ENCODE data around the gene ARHGEF18.
A peak's percentile ranks its signal among the peaks of the same experiment; 100 is the strongest.
"Not testable (repeated sequence)": the region's sequence is repeated elsewhere in the genome, so short reads cannot be mapped to it uniquely, and the experiment has no call there.

The ARHGEF18 gene

GRCh38 chr19:7366701-7367420 lies 18.1 kb downstream of the ARHGEF18 start:
- Histone ChIP-seq H3F3A (ENCODE audit: low read depth) (no peaks in the 10 kb centered on the region), H3K9ac (ENCODE audit: low read depth, low read length, poor library complexity, severe bottlenecking) (no peak overlapping the region), H3K79me2 (ENCODE audit: insufficient read depth, low read length) (no peaks in the 10 kb centered on the region), H3K27me3 (ENCODE audit: insufficient read depth, low read length, poor library complexity, severe bottlenecking) (no peaks in the 10 kb centered on the region), H3K4me1 (ENCODE audit: insufficient read depth, low read length, poor library complexity, severe bottlenecking) (no peaks in the 10 kb centered on the region), H2AFZ (ENCODE audit: low read length) (no peak overlapping the region), H3K4me2 (ENCODE audit: low read depth, low read length, poor library complexity, severe bottlenecking) (no peak overlapping the region), H3K4me3 (ENCODE audit: low read length, poor library complexity, severe bottlenecking) (no peak overlapping the region), H3K36me3 (ENCODE audit: insufficient read depth, low read length) (peaks cover 65% of the 10 kb centered on the region; the same call in 1 of the 2 replicates), H3K9me3 (ENCODE audit: insufficient read depth, low read depth, low read length) (no peaks in the 10 kb centered on the region), H3K9me2 (replicated peaks; ENCODE audit: low read depth, low read length) (no peaks in the 10 kb centered on the region), H4K20me1 (ENCODE audit: insufficient read depth, low read length, poor library complexity, severe bottlenecking) (peaks cover 7% of the 10 kb centered on the region)
- TF ChIP-seq EZH2phosphoT487 (IDR thresholded peaks at IDR 0.05; ENCODE audit: borderline replicate concordance), result no peak
- TF ChIP-seq CTCF (conservative IDR thresholded peaks at IDR 0.05; ENCODE audit: low read length), result peak; percentile 46

DNA sequence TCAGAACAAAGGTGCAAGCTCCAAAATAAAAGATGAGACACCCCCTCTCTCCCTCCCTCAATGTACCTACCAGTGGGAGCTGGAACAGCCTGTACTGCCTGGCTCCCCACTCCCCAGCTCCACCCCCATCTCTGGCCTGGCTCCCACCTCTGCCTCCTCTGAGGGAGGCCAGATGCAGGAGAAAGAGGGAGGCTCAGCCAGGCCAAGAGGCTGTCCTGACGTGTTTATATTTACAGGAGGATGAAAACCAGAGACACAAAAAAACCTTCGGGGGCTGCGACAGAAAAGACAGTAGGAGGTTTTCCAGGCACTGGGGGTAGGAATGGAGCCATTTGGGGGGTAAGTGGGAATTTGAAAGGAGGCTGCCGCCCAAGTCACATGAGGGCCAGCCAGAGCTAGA lies 19.7 kb downstream of the ARHGEF18 start:
- Histone ChIP-seq H2AFZ (ENCODE audit: low read length) (no peak overlapping the region), H3K27me3 (ENCODE audit: insufficient read depth, low read length, poor library complexity, severe bottlenecking) (no peaks in the 10 kb centered on the region), H3F3A (ENCODE audit: low read depth) (no peaks in the 10 kb centered on the region), H4K20me1 (ENCODE audit: insufficient read depth, low read length, poor library complexity, severe bottlenecking) (peaks cover 7% of the 10 kb centered on the region), H3K4me1 (ENCODE audit: insufficient read depth, low read length, poor library complexity, severe bottlenecking) (no peaks in the 10 kb centered on the region), H3K4me3 (ENCODE audit: low read length, poor library complexity, severe bottlenecking) (no peak overlapping the region), H3K9ac (ENCODE audit: low read depth, low read length, poor library complexity, severe bottlenecking) (no peak overlapping the region), H3K4me2 (ENCODE audit: low read depth, low read length, poor library complexity, severe bottlenecking) (no peak overlapping the region), H3K9me3 (ENCODE audit: insufficient read depth, low read depth, low read length) (no peaks in the 10 kb centered on the region), H3K79me2 (ENCODE audit: insufficient read depth, low read length) (no peaks in the 10 kb centered on the region), H3K9me2 (replicated peaks; ENCODE audit: low read depth, low read length) (no peaks in the 10 kb centered on the region), H3K36me3 (ENCODE audit: insufficient read depth, low read length) (peaks cover 70% of the 10 kb centered on the region; the same call in 1 of the 2 replicates)
- TF ChIP-seq CTCF (conservative IDR thresholded peaks at IDR 0.05; ENCODE audit: low read length) (no peak), EZH2phosphoT487 (IDR thresholded peaks at IDR 0.05; ENCODE audit: borderline replicate concordance) (no peak)

DNA sequence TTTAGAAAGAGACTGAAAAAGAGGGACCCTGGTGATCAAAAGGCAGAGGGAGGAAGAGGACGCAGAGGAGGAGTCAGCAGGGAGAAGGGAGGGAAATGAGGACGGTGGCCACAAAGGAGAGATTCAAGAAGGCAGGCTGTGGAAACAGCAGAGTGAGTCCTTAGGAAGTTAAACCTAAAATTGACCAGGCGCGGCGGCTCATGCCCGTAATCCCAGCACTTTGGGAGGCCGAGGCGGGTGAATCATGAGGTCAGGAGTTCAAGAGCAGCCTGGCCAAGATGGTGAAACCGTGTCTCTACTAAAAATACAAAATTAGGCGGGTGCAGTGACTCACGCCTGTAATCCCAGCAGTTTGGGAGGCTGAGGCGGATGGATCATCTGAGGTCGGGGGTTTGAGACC lies 20.1 kb downstream of the ARHGEF18 start:
- not testable (repeated sequence) for H3K27me3 ChIP-seq (ENCODE audit: insufficient read depth, low read length, poor library complexity, severe bottlenecking); H2AFZ ChIP-seq (ENCODE audit: low read length); H3K4me2 ChIP-seq (ENCODE audit: low read depth, low read length, poor library complexity, severe bottlenecking); H3K9ac ChIP-seq (ENCODE audit: low read depth, low read length, poor library complexity, severe bottlenecking); H3K9me3 ChIP-seq (ENCODE audit: insufficient read depth, low read depth, low read length); H3K79me2 ChIP-seq (ENCODE audit: insufficient read depth, low read length); H3K9me2 ChIP-seq (replicated peaks; ENCODE audit: low read depth, low read length); H3K4me1 ChIP-seq (ENCODE audit: insufficient read depth, low read length, poor library complexity, severe bottlenecking); H3F3A ChIP-seq (ENCODE audit: low read depth); H4K20me1 ChIP-seq (ENCODE audit: insufficient read depth, low read length, poor library complexity, severe bottlenecking); H3K4me3 ChIP-seq (ENCODE audit: low read length, poor library complexity, severe bottlenecking)
- H3K36me3 ChIP-seq (ENCODE audit: insufficient read depth, low read length), result peaks cover 70% of the 10 kb centered on the region; the same call in 1 of the 2 replicates

- Histone ChIP-seq H3K4me2 (ENCODE audit: low read depth, low read length, poor library complexity, severe bottlenecking) (no peak overlapping the region), H3K36me3 (ENCODE audit: insufficient read depth, low read length) (peaks cover 70% of the 10 kb centered on the region; the same call in 1 of the 2 replicates), H3K9ac (ENCODE audit: low read depth, low read length, poor library complexity, severe bottlenecking) (no peak overlapping the region), H3K27me3 (ENCODE audit: insufficient read depth, low read length, poor library complexity, severe bottlenecking) (no peaks in the 10 kb centered on the region), H2AFZ (ENCODE audit: low read length) (no peak overlapping the region), H3K9me2 (replicated peaks; ENCODE audit: low read depth, low read length) (no peaks in the 10 kb centered on the region), H3K79me2 (ENCODE audit: insufficient read depth, low read length) (no peaks in the 10 kb centered on the region), H4K20me1 (ENCODE audit: insufficient read depth, low read length, poor library complexity, severe bottlenecking) (peaks cover 7% of the 10 kb centered on the region), H3K4me1 (ENCODE audit: insufficient read depth, low read length, poor library complexity, severe bottlenecking) (no peaks in the 10 kb centered on the region), H3F3A (ENCODE audit: low read depth) (no peaks in the 10 kb centered on the region), H3K9me3 (ENCODE audit: insufficient read depth, low read depth, low read length) (no peaks in the 10 kb centered on the region), H3K4me3 (ENCODE audit: low read length, poor library complexity, severe bottlenecking) (no peak overlapping the region)
- TF ChIP-seq EZH2phosphoT487 (IDR thresholded peaks at IDR 0.05; ENCODE audit: borderline replicate concordance), result no peak
- TF ChIP-seq CTCF (conservative IDR thresholded peaks at IDR 0.05; ENCODE audit: low read length), result no peak
Observed at GRCh38 chr19:7370546-7370945, 21.8 kb downstream of the ARHGEF18 start.

All from Loucy (cell line).